Mucosa of descending colon (tissue), 3 donors: ENCODE results near the gene CENPH. TPM values are rescaled to one million over a fixed set of nuclear protein-coding genes. Genes with fewer than 3 reads are reported as not detected.
"Not testable (repeated sequence)": the region's sequence is repeated elsewhere in the genome, so short reads cannot be mapped to it uniquely, and the experiment has no call there.

ENCODE experiments used
- ATAC-seq: fragments of 200-7000 bp; cut with Tn5 transposase; one replicate; pipeline ENCODE4 v1.9.1; 2020; ENCODE audit warnings: mild to moderate bottlenecking, moderate library complexity
- DNase-seq, 3 donors: peaks; one replicate each; pipeline ENCODE4 v3.0.0-alpha.2; 2020
- H3K36me3 ChIP-seq: fragments of 200-600 bp; one replicate; pipeline ENCODE4 v1.8.0; 2021; ENCODE audit warnings: low read depth, mild to moderate bottlenecking
- H3K4me1 ChIP-seq: fragments of 200-600 bp; one replicate; pipeline ENCODE4 v1.8.0; 2021; ENCODE audit warnings: low read depth, mild to moderate bottlenecking
- H3K4me3 ChIP-seq: fragments of 200-600 bp; one replicate; pipeline ENCODE4 v1.8.0; 2021; ENCODE audit warnings: mild to moderate bottlenecking
- H3K9me3 ChIP-seq: fragments of 200-600 bp; one replicate; pipeline ENCODE4 v1.8.0; 2021; ENCODE audit warnings: mild to moderate bottlenecking
- intact Hi-C, 2 donors: fragments of 100-400 bp; cut with DNase I in 1 of 2; cut with micrococcal nuclease in 1 of 2; formaldehyde crosslinking; loops; one replicate each; pipeline versions ENCODE4 v1.11.0 to v1.11.1; 2022; cut with DNase I, micrococcal nuclease
- total RNA-seq, 3 donors: library from RNA; stranded (reverse); fragmentation: NEBNext Ultra II Directional in 2 of 3; extraction: Animal tissue kit (Norgen Biotek cat#: 25700) in 2 of 3; gene quantifications; one replicate each; pipeline versions ENCODE4 v1.2.1 to v1.2.4, GENCODE V29; 2021 to 2023
- TF ChIP-seq, protein P1 (sequence below): fragments of 200-600 bp; IDR thresholded peaks from one replicate; pipeline ENCODE4 v1.8.0; 2022; ENCODE audit warnings: antibody characterized with exemption, mild to moderate bottlenecking
- donor health status: DM: no; HTN: no; CAD: no; lungs with moderate emphysema.
- donor health status: DM: no; HTN: no; CAD: no.
- donor health status: DM: no; HTN: yes; CAD: no.

CENPH gene
- total RNA-seq, 3 donors from 2014 or later: 1.5 to 9.6 (median 1.6) TPM

DNA sequence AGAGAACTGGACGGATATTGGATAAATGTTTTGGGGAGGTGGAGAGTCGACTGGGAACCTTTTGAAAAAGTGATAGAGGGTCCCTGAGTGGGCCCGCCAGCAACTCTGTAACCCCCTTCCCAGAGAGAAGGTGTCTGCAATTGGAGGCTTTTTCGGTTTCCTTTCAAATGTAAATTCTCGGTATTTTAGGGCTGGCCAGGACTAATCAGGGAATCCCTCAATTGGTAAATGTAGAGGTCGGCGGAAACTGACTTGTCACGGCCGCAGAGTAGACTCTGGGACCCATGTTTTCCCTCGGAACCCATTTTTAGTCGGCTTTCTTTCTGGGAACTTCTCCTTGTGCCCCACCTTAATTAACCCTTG is 21.9 kb upstream of the CENPH start:
- intact Hi-C loops: no loop called here
- Histone ChIP-seq H3K9me3 (no peaks in the 10 kb centered on the region), H3K4me1 (peaks cover 16% of the 10 kb centered on the region), H3K4me3 (peak overlapping the region; percentile 37), H3K36me3 (no peaks in the 10 kb centered on the region)
- ATAC-seq (no peak), DNase-seq (no peak)
- TF ChIP-seq, protein P1, sequence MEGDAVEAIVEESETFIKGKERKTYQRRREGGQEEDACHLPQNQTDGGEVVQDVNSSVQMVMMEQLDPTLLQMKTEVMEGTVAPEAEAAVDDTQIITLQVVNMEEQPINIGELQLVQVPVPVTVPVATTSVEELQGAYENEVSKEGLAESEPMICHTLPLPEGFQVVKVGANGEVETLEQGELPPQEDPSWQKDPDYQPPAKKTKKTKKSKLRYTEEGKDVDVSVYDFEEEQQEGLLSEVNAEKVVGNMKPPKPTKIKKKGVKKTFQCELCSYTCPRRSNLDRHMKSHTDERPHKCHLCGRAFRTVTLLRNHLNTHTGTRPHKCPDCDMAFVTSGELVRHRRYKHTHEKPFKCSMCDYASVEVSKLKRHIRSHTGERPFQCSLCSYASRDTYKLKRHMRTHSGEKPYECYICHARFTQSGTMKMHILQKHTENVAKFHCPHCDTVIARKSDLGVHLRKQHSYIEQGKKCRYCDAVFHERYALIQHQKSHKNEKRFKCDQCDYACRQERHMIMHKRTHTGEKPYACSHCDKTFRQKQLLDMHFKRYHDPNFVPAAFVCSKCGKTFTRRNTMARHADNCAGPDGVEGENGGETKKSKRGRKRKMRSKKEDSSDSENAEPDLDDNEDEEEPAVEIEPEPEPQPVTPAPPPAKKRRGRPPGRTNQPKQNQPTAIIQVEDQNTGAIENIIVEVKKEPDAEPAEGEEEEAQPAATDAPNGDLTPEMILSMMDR: no peak

DNA sequence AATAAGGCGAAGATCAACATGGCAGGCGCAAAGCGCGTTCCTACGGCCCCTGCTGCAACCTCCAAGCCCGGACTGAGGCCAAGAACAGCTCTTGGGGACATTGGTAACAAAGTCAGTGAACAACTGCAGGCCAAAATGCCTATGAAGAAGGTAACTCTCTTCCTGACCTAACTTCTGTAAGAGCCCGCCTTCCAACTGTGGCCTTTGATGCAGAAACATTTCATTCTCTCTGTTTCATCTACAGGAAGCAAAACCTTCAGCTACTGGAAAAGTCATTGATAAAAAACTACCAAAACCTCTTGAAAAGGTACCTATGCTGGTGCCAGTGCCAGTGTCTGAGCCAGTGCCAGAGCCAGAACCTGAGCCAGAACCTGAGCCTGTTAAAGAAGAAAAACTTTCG is 21.5 kb upstream of the CENPH start:
- no peaks in the 10 kb centered on the region for H3K9me3 ChIP-seq
- peaks cover 16% of the 10 kb centered on the region for H3K4me1 ChIP-seq
- TF ChIP-seq, protein P1: no peak
- DNase-seq (no peak), ATAC-seq (no peak)
- H3K4me3 ChIP-seq: no peak overlapping the region
- intact Hi-C loops: no loop called here
- H3K36me3 ChIP-seq: no peaks in the 10 kb centered on the region

DNA sequence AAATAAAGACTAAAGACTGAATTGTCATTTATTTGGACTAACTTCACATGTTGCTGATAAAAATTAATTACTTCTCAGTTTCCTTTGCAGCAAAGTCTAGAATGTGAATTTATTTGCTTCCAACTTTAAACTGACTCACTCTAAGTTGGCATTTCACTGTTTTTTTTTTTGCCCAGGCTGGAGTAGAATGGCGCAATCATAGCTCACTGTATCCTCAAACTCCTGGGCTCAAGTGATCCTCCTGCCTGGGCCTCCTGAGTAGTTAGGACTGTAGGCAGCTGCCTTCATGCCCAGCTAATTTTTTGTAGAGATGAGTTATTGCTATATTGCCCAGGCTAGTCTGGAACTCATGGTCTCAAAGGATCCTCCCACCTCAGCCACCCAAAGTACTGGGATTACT is 18.9 kb upstream of the CENPH start:
- Histone ChIP-seq H3K9me3 (no peaks in the 10 kb centered on the region), H3K4me1 (peaks cover 16% of the 10 kb centered on the region), H3K4me3 (no peak overlapping the region), H3K36me3 (no peaks in the 10 kb centered on the region)
- ATAC-seq: no peak
- TF ChIP-seq, protein P1: no peak
- no peak for DNase-seq
- intact Hi-C loops: no loop called here

DNA sequence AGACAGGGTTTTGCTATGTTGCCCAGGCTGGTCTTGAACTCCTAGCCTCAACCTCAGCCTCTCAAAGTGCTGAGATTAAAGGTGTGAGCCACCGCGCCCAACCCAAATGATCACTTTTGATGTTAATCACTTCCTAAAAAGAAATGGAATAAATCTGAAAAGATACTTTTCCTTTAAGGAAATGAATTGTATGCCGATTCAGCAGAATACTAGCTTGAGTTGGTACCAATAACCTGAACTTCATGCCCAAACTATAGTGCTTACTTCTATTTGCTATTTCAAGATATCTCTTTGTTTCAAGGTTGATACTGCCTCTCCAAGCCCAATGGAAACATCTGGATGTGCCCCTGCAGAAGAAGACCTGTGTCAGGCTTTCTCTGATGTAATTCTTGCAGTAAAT is 18.4 kb upstream of the CENPH start:
- TF ChIP-seq, protein P1: no peak
- H3K4me3 ChIP-seq: no peak overlapping the region
- intact Hi-C loops: no loop called here
- peaks cover 16% of the 10 kb centered on the region for H3K4me1 ChIP-seq
- no peaks in the 10 kb centered on the region for H3K9me3 ChIP-seq
- ATAC-seq: no peak
- no peaks in the 10 kb centered on the region for H3K36me3 ChIP-seq
- no peak for DNase-seq

DNA sequence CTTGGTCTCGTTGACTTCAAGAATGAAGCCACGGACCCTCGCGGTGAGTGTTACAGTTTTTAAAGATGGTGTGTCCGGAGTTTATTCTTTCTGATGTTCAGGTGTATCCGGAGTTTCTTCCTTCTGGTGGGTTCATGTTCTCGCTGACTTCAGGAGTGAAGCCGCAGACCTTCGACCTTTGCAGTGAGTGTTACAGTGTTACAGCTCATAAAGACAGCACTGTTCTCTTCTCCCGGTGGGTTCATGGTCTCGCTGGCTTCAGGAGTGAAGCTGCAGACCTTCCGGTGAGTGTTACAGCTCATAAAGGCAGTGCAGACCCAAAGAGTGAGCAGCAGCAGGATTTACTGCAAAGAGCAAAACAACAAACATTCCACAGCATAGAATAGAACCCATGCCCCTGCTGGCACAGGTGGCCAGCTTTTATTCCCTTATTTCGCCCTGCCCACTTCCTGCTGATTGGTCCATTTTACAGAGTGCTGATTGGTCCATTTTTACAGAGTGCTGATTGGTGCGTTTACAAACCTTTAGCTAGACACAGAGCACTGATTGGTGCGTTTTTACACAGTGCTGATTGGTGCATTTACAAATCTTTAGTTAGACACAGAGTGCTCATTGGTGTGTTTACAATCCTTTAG is 7.6 kb upstream of the CENPH start:
- intact Hi-C loops: not testable (repeated sequence)

DNA sequence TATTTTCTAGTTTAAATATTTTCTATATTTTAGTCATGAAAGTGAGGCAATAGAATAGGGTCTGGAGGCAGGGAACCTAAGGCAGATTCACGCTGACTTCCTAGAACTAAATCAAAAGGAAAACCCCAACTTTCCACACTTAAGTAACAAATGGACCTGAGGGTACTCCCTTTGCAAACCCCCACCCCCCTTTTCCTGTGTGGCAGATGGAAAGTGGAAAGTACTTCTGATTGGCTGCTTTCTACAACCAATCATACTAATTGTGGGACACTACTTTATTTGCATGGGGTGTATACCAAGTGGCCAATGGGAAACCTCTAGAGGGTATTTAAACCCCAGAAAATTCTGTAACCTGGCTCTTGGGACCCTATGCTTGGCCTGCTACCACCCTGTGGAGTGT is 4.8 kb upstream of the CENPH start:
- Histone ChIP-seq H3K9me3 (no peaks in the 10 kb centered on the region), H3K4me1 (peaks cover 6% of the 10 kb centered on the region), H3K36me3 (no peaks in the 10 kb centered on the region), H3K4me3 (no peak overlapping the region)
- DNase-seq (no peak), ATAC-seq (no peak)
- intact Hi-C loops: no loop called here
- TF ChIP-seq, protein P1: no peak

More for the DNA sequence above, 7.6 kb upstream of the CENPH start:
- not testable (repeated sequence) for DNase-seq, H3K4me1 ChIP-seq, H3K36me3 ChIP-seq, ATAC-seq, H3K9me3 ChIP-seq, H3K4me3 ChIP-seq
